Loucy (cell line): ENCODE results near the gene TMEM240.
"Not testable (repeated sequence)": the region's sequence is repeated elsewhere in the genome, so short reads cannot be mapped to it uniquely, and the experiment has no call there.

Source experiments
- CTCF ChIP-seq: fragments of 200-600 bp; sonication (generic); conservative IDR thresholded peaks from 2 replicates; pipeline ENCODE4 v1.5.1; 2014; ENCODE audit warnings: mild to moderate bottlenecking, antibody characterized with exemption, low read length
- EZH2phosphoT487 ChIP-seq: fragments of 200-600 bp; IDR thresholded peaks from 2 replicates; pipeline ENCODE4 v1.6.1; 2018; ENCODE audit warnings: antibody characterized with exemption, mild to moderate bottlenecking, moderate library complexity, borderline replicate concordance

DNA sequence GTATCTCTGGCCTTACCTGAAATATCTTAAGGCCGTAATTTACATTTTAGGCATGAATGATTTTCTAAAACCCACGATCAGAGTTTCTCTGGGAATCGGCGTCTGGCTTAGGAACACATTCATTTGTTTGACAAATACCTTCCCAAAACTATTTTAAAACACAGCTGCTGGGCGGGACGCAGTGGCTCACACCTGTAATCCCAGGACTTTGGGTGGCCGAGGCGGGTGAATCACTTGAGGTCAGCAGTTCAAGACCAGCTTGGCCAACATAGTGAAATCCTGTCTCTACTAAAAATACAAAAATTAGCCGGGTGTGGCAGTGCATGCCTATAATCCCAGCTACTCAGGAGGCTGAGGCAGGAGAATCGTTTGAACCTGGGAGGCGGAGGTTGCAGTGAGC is 16.5 kb upstream of the TMEM240 start:
- not testable (repeated sequence) for TF ChIP-seq CTCF, EZH2phosphoT487
